ENCODE measurements around the gene CREM. TPM values are rescaled to one million over a fixed set of nuclear protein-coding genes. Genes with fewer than 3 reads are reported as not detected.

Gene CREM
- total and polyA plus RNA-seq, 10 of the 15 experiments (the other 5 are each of a cell fraction or from before 2014, with no cell fraction given): 51.3 to 115 (median 70.6) TPM

DNA sequence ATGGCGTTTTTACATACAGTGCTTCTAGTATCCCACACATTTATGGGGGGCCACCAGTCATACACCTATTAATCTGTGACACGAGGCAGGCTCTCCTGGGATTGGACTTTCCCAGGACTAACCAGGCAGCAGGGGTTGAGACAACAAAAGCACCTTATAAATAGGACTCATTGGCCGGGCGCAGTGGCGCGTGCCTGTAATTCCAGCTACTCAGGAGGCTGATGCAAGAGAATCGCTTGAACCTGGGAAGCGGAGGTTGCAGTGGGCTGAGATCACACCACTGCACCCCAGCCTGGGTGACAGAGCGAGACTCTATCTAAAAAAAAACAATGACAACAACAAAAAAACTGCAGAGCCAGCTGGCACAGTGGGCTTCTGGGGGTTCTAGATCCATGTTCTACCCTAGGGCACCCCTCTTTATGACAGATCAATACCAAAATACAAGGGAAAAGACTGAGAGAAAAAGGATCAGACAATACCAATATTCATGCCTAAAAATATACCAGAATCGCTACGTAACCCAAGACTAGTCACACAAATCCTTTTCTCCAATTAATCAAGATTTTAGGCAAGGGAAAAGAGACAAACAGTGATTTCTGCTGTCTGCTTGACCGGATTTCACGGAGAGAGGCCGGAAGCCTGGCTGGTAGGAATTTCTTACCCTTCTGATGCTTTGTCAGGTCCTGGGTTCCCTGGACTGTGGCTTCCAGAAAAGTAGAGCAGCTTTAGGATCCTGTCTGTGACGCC lies 111.3 kb downstream of the CREM start:
- DNase-seq (ENCODE audit: low read depth, low spot score) (no peak), FAIRE-seq (no peak), ATAC-seq (no peak)
- no peaks in the 10 kb centered on the region for H3K79me2 ChIP-seq (ENCODE audit: control insufficient read depth, insufficient read depth, low read length)
- RAD21 ChIA-PET (ENCODE audit: unreplicated experiment): no interaction called here
- H3K27me3 ChIP-seq (replicated peaks in 1 of 2; ENCODE audit: control insufficient read depth in 2 of 2, insufficient read depth in 2 of 2, low read length in 1 of 2): no peaks in the 10 kb centered on the region
- H2AFZ ChIP-seq (ENCODE audit: control insufficient read depth, low read depth, low read length): no peak overlapping the region
- no peaks in the 10 kb centered on the region for H4K20me1 ChIP-seq (ENCODE audit: control insufficient read depth, insufficient read depth)
- 62% methylated on average over 15 of the region's 15 CpGs for WGBS (ENCODE audit: insufficient coverage, insufficient replicate concordance, low lambda C conversion rate, missing lambda C conversion rate)
- no peaks in the 10 kb centered on the region for H3K36me3 ChIP-seq (ENCODE audit: control insufficient read depth in 2 of 2, insufficient read depth in 2 of 2, low read length in 1 of 2)
- BruUV-seq (replicated peaks): no TSS peak
- H3K4me2 ChIP-seq (ENCODE audit: control insufficient read depth, insufficient read depth): no peak overlapping the region
- no peak overlapping the region for H3K9ac ChIP-seq (ENCODE audit: control insufficient read depth, insufficient read depth, low read length)
- CTCF ChIA-PET: interaction anchor here (0.7 to 4.8 kb wide), 4 partner anchors 36 to 376 kb away, joined by 3 to 27 read pairs (median 3); no protein-coding TSS in a partner anchor
- H3K9me3 ChIP-seq (replicated peaks; ENCODE audit: control insufficient read depth, insufficient read depth, low read length): no peaks in the 10 kb centered on the region
- H3K4me3 ChIP-seq: no peak overlapping the region
- in situ Hi-C loops (cut with MboI): loop anchor here (25.0 kb wide), 1 partner anchor 1649 kb away; no protein-coding TSS in a partner anchor
- POLR2A ChIA-PET: no interaction called here
- SMC1A ChIA-PET (ENCODE audit: uncharacterized antibody, unreplicated experiment): interaction anchor here (0.7 to 2.0 kb wide), 5 partner anchors 92 to 571 kb away, joined by 3 to 7 read pairs (median 3); no protein-coding TSS in a partner anchor
- intact Hi-C loops (cut with micrococcal nuclease; ENCODE audit: unreplicated experiment): no loop called here
- H3K4me1 ChIP-seq (ENCODE audit: control insufficient read depth, insufficient read depth, low read length): no peaks in the 10 kb centered on the region
- H3K27ac ChIP-seq (ENCODE audit: control insufficient read depth, insufficient read depth): no peak overlapping the region
- TF ChIP-seq, protein P1, sequence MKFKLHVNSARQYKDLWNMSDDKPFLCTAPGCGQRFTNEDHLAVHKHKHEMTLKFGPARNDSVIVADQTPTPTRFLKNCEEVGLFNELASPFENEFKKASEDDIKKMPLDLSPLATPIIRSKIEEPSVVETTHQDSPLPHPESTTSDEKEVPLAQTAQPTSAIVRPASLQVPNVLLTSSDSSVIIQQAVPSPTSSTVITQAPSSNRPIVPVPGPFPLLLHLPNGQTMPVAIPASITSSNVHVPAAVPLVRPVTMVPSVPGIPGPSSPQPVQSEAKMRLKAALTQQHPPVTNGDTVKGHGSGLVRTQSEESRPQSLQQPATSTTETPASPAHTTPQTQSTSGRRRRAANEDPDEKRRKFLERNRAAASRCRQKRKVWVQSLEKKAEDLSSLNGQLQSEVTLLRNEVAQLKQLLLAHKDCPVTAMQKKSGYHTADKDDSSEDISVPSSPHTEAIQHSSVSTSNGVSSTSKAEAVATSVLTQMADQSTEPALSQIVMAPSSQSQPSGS (IDR thresholded peaks at IDR 0.05; ENCODE audit: low read length): no peak
- TF ChIP-seq CHD4 (IDR thresholded peaks at IDR 0.05): no peak
- TF ChIP-seq ETV6 (conservative IDR thresholded peaks at IDR 0.05 in 1 of 2, IDR thresholded peaks at IDR 0.05 in 1 of 2; ENCODE audit: borderline replicate concordance in 1 of 2, low read depth in 1 of 2): no peak
- TF ChIP-seq ZZZ3 (IDR thresholded peaks at IDR 0.05; ENCODE audit: control insufficient read depth, insufficient read length, low read depth): no peak
- TF ChIP-seq, protein P2, sequence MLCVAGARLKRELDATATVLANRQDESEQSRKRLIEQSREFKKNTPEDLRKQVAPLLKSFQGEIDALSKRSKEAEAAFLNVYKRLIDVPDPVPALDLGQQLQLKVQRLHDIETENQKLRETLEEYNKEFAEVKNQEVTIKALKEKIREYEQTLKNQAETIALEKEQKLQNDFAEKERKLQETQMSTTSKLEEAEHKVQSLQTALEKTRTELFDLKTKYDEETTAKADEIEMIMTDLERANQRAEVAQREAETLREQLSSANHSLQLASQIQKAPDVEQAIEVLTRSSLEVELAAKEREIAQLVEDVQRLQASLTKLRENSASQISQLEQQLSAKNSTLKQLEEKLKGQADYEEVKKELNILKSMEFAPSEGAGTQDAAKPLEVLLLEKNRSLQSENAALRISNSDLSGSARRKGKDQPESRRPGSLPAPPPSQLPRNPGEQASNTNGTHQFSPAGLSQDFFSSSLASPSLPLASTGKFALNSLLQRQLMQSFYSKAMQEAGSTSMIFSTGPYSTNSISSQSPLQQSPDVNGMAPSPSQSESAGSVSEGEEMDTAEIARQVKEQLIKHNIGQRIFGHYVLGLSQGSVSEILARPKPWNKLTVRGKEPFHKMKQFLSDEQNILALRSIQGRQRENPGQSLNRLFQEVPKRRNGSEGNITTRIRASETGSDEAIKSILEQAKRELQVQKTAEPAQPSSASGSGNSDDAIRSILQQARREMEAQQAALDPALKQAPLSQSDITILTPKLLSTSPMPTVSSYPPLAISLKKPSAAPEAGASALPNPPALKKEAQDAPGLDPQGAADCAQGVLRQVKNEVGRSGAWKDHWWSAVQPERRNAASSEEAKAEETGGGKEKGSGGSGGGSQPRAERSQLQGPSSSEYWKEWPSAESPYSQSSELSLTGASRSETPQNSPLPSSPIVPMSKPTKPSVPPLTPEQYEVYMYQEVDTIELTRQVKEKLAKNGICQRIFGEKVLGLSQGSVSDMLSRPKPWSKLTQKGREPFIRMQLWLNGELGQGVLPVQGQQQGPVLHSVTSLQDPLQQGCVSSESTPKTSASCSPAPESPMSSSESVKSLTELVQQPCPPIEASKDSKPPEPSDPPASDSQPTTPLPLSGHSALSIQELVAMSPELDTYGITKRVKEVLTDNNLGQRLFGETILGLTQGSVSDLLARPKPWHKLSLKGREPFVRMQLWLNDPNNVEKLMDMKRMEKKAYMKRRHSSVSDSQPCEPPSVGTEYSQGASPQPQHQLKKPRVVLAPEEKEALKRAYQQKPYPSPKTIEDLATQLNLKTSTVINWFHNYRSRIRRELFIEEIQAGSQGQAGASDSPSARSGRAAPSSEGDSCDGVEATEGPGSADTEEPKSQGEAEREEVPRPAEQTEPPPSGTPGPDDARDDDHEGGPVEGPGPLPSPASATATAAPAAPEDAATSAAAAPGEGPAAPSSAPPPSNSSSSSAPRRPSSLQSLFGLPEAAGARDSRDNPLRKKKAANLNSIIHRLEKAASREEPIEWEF (IDR thresholded peaks at IDR 0.05; ENCODE audit: insufficient replicate concordance, low read depth, low read length): no peak
- TF ChIP-seq JUND (IDR thresholded peaks at IDR 0.05; ENCODE audit: low read depth, low read length): no peak
- TF ChIP-seq, protein P3, sequence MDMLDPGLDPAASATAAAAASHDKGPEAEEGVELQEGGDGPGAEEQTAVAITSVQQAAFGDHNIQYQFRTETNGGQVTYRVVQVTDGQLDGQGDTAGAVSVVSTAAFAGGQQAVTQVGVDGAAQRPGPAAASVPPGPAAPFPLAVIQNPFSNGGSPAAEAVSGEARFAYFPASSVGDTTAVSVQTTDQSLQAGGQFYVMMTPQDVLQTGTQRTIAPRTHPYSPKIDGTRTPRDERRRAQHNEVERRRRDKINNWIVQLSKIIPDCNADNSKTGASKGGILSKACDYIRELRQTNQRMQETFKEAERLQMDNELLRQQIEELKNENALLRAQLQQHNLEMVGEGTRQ (IDR thresholded peaks at IDR 0.05; ENCODE audit: borderline replicate concordance, low read depth, low read length): no peak
- TF ChIP-seq HDGF (IDR thresholded peaks at IDR 0.05): no peak
- TF ChIP-seq, protein P4, sequence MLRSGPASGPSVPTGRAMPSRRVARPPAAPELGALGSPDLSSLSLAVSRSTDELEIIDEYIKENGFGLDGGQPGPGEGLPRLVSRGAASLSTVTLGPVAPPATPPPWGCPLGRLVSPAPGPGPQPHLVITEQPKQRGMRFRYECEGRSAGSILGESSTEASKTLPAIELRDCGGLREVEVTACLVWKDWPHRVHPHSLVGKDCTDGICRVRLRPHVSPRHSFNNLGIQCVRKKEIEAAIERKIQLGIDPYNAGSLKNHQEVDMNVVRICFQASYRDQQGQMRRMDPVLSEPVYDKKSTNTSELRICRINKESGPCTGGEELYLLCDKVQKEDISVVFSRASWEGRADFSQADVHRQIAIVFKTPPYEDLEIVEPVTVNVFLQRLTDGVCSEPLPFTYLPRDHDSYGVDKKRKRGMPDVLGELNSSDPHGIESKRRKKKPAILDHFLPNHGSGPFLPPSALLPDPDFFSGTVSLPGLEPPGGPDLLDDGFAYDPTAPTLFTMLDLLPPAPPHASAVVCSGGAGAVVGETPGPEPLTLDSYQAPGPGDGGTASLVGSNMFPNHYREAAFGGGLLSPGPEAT (IDR thresholded peaks at IDR 0.05; ENCODE audit: low read depth): no peak
- no peak for TF ChIP-seq ZSCAN29 (IDR thresholded peaks at IDR 0.05)
- TF ChIP-seq HDAC2 (IDR thresholded peaks at IDR 0.05): no peak
- TF ChIP-seq STAT3 (IDR thresholded peaks at IDR 0.05; ENCODE audit: low read depth, low read length): no peak

Measured in GM12878 (cell line).